BLaER1 treated with 17β-estradiol and CSF1 and Interleukin-3, amounts not matched to agents 10 nM and 100 nM (cell line): ENCODE measurements around the gene PPP2R3B.

Experiments used
- H3K27ac ChIP-seq, 11 experiments: shearing (Covaris generic); formaldehyde crosslinking; 2 replicates each; pipeline ENCODE4 v1.8.1; 2022
- H3K27me3 ChIP-seq, 11 experiments: shearing (Covaris generic); formaldehyde crosslinking; 2 replicates each; pipeline ENCODE4 v1.8.1; 2022
- H3K36me3 ChIP-seq, 11 experiments: shearing (Covaris generic); formaldehyde crosslinking; 2 replicates each; pipeline ENCODE4 v1.8.1; 2022
- H3K4me1 ChIP-seq, 10 experiments: shearing (Covaris generic); formaldehyde crosslinking; 2 replicates each; pipeline ENCODE4 v1.8.1; 2022
- H3K4me2 ChIP-seq, 11 experiments: shearing (Covaris generic); formaldehyde crosslinking; 2 replicates each; pipeline ENCODE4 v1.8.1; 2022
- H3K4me3 ChIP-seq, 10 experiments: shearing (Covaris generic); formaldehyde crosslinking; 2 replicates each; pipeline ENCODE4 v1.8.1; 2022
- H3K9ac ChIP-seq, 11 experiments: shearing (Covaris generic); formaldehyde crosslinking; 2 replicates each; pipeline ENCODE4 v1.8.1; 2022
- H3K9me3 ChIP-seq, 11 experiments: shearing (Covaris generic); formaldehyde crosslinking; replicated peaks in 1 of 11; 2 replicates each; pipeline ENCODE4 v1.8.1; 2022
- H4K20me1 ChIP-seq, 11 experiments: shearing (Covaris generic); formaldehyde crosslinking; 2 replicates each; pipeline ENCODE4 v1.8.1; 2022
- Cebpa-rat ChIP-seq, 11 experiments: shearing (Covaris generic); IDR thresholded peaks; 2 replicates each; pipeline ENCODE4 v1.8.1; 2022

Gene PPP2R3B

GRCh38 chrX:362351-362750, 24.4 kb downstream of the PPP2R3B start:
- H3K9ac ChIP-seq, result no peak overlapping the region
- peaks cover 54 to 66% (median 59%) of the 10 kb centered on the region in 11 experiments for H3K9me3 ChIP-seq
- peaks cover 8 to 17% (median 13%) of the 10 kb centered on the region in 10 experiments for H3K4me1 ChIP-seq
- H3K4me3 ChIP-seq, result no peak overlapping the region
- TF ChIP-seq Cebpa-rat (IDR thresholded peaks at IDR 0.05), result no peak
- H4K20me1 ChIP-seq, result no peaks in the 10 kb centered on the region
- no peak overlapping the region for H3K4me2 ChIP-seq
- no peaks in the 10 kb centered on the region for H3K27me3 ChIP-seq
- no peak overlapping the region for H3K27ac ChIP-seq
- H3K36me3 ChIP-seq, result peaks cover 32 to 59% (median 46%) of the 10 kb centered on the region in 11 experiments

- H3K4me3 ChIP-seq, result no peak overlapping the region
- H4K20me1 ChIP-seq, result no peaks in the 10 kb centered on the region
- no peak overlapping the region for H3K4me2 ChIP-seq
- H3K9ac ChIP-seq, result no peak overlapping the region
- TF ChIP-seq Cebpa-rat (IDR thresholded peaks at IDR 0.05), result no peak
- H3K27me3 ChIP-seq, result no peaks in the 10 kb centered on the region
- peaks cover 54 to 64% (median 59%) of the 10 kb centered on the region in 11 experiments for H3K9me3 ChIP-seq
- H3K36me3 ChIP-seq, result peaks cover 32 to 59% (median 46%) of the 10 kb centered on the region in 11 experiments
- H3K4me1 ChIP-seq, result peaks cover 16 to 21% (median 20%) of the 10 kb centered on the region in 10 experiments
- no peak overlapping the region for H3K27ac ChIP-seq
Observed at GRCh38 chrX:361231-362145, 25.2 kb downstream of the PPP2R3B start.

- no peak for TF ChIP-seq Cebpa-rat (IDR thresholded peaks at IDR 0.05)
- H3K9me3 ChIP-seq, result peaks cover 54 to 64% (median 59%) of the 10 kb centered on the region in 11 experiments
- peak overlapping the region in 1 of 10 experiments; percentile 25; a peak in 1 of 20 replicates for H3K4me3 ChIP-seq
Observed at GRCh38 chrX:360496-361150, 26.1 kb downstream of the PPP2R3B start.

GRCh38 chrX:358651-359143, 28.0 kb downstream of the PPP2R3B start:
- H3K4me2 ChIP-seq, result peak overlapping the region in 3 of 11 experiments; percentile 79 to 82 (median 81); a peak in 2 of 22 replicates
- peaks cover 0 to 4% (median 0%) of the 10 kb centered on the region in 11 experiments; a peak in 1 of 22 replicates for H4K20me1 ChIP-seq
- no peaks in the 10 kb centered on the region for H3K27me3 ChIP-seq
- no peak for TF ChIP-seq Cebpa-rat (IDR thresholded peaks at IDR 0.05)
- H3K9ac ChIP-seq, result peak overlapping the region in 4 of 11 experiments; percentile 65 to 79 (median 74); a peak in 4 of 22 replicates
- H3K4me1 ChIP-seq, result peaks cover 35 to 49% (median 47%) of the 10 kb centered on the region in 10 experiments
- peak overlapping the region in 7 of 11 experiments; percentile 74 to 93 (median 85); a peak in 11 of 22 replicates for H3K27ac ChIP-seq
- H3K4me3 ChIP-seq, result no peak overlapping the region
- peaks cover 28 to 53% (median 40%) of the 10 kb centered on the region in 11 experiments for H3K36me3 ChIP-seq
- H3K9me3 ChIP-seq, result peaks cover 47 to 57% (median 53%) of the 10 kb centered on the region in 11 experiments

More at GRCh38 chrX:360496-361150, 26.1 kb downstream of the PPP2R3B start:
- no peak overlapping the region for H3K9ac ChIP-seq
- no peak overlapping the region for H3K27ac ChIP-seq
- H3K27me3 ChIP-seq, result no peaks in the 10 kb centered on the region
- no peak overlapping the region for H3K4me2 ChIP-seq
- H3K4me1 ChIP-seq, result peaks cover 19 to 29% (median 29%) of the 10 kb centered on the region in 10 experiments
- peaks cover 32 to 59% (median 46%) of the 10 kb centered on the region in 11 experiments for H3K36me3 ChIP-seq
- H4K20me1 ChIP-seq, result no peaks in the 10 kb centered on the region

- no peaks in the 10 kb centered on the region for H3K27me3 ChIP-seq
- peak overlapping the region in 10 of 11 experiments; percentile 67 to 93 (median 84); a peak in 20 of 22 replicates for H3K27ac ChIP-seq
- peak overlapping the region; percentile 50 to 91 (median 79) for H3K4me2 ChIP-seq
- H4K20me1 ChIP-seq, result peaks cover 0 to 4% (median 0%) of the 10 kb centered on the region in 11 experiments; a peak in 1 of 22 replicates
- H3K9me3 ChIP-seq, result peaks cover 39 to 49% (median 45%) of the 10 kb centered on the region in 11 experiments
- H3K9ac ChIP-seq, result peak overlapping the region; percentile 5 to 79 (median 63); a peak in 19 of 22 replicates
- peak in 1 of 11 experiments; percentile 55; a peak in 1 of 22 replicates for TF ChIP-seq Cebpa-rat (IDR thresholded peaks at IDR 0.05)
- peak overlapping the region in 2 of 10 experiments; percentile 18 to 44; a peak in 1 of 20 replicates for H3K4me3 ChIP-seq
- peaks cover 28 to 48% (median 40%) of the 10 kb centered on the region in 11 experiments for H3K36me3 ChIP-seq
- peaks cover 35 to 50% (median 47%) of the 10 kb centered on the region in 10 experiments for H3K4me1 ChIP-seq
Observed at GRCh38 chrX:357693-358471, 28.8 kb downstream of the PPP2R3B start.

GRCh38 chrX:357035-357692, 29.5 kb downstream of the PPP2R3B start:
- Histone ChIP-seq H3K4me1 (peaks cover 35 to 50% (median 47%) of the 10 kb centered on the region in 10 experiments), H3K4me2 (peak overlapping the region; percentile 50 to 91 (median 79)), H3K9ac (peak overlapping the region; percentile 5 to 79 (median 63); a peak in 16 of 22 replicates), H4K20me1 (peaks cover 0 to 4% (median 0%) of the 10 kb centered on the region in 11 experiments; a peak in 1 of 22 replicates), H3K27me3 (no peaks in the 10 kb centered on the region), H3K4me3 (peak overlapping the region in 1 of 10 experiments; percentile 44; a peak in 1 of 20 replicates), H3K36me3 (peaks cover 28 to 49% (median 41%) of the 10 kb centered on the region in 11 experiments), H3K27ac (peak overlapping the region in 10 of 11 experiments; percentile 67 to 93 (median 84); a peak in 20 of 22 replicates), H3K9me3 (peaks cover 32 to 41% (median 38%) of the 10 kb centered on the region in 11 experiments)
- TF ChIP-seq Cebpa-rat (IDR thresholded peaks at IDR 0.05), result no peak

- peaks cover 24 to 48% (median 39%) of the 10 kb centered on the region in 11 experiments for H3K36me3 ChIP-seq
Observed at GRCh38 chrX:356385-357034, 30.2 kb downstream of the PPP2R3B start.

More at GRCh38 chrX:356385-357034, 30.2 kb downstream of the PPP2R3B start:
- H3K9ac ChIP-seq, result peak overlapping the region in 4 of 11 experiments; percentile 15 to 79 (median 74); a peak in 5 of 22 replicates
- TF ChIP-seq Cebpa-rat (IDR thresholded peaks at IDR 0.05), result no peak
- peaks cover 25 to 35% (median 33%) of the 10 kb centered on the region in 11 experiments for H3K9me3 ChIP-seq
- H3K27ac ChIP-seq, result peak overlapping the region in 10 of 11 experiments; percentile 67 to 93 (median 84); a peak in 16 of 22 replicates
- H3K27me3 ChIP-seq, result no peaks in the 10 kb centered on the region
- no peak overlapping the region for H3K4me3 ChIP-seq
- peaks cover 35 to 50% (median 47%) of the 10 kb centered on the region in 10 experiments for H3K4me1 ChIP-seq
- peaks cover 0 to 4% (median 0%) of the 10 kb centered on the region in 11 experiments; a peak in 1 of 22 replicates for H4K20me1 ChIP-seq
- peak overlapping the region in 10 of 11 experiments; percentile 57 to 91 (median 80); a peak in 19 of 22 replicates for H3K4me2 ChIP-seq
